A549 (cell line): Measurements from ENCODE around the gene XYLT1. TPM values are rescaled to one million over a fixed set of nuclear protein-coding genes. Genes with fewer than 3 reads are reported as not detected.

Experiments used
- ATAC-seq, 2 experiments: fragments of 200-7000 bp in 1 of 2; fragments of >200 bp in 1 of 2; cut with Nextera tagmentation in 1 of 2; cut with Tn5 transposase in 1 of 2; 3 replicates each; pipeline versions ENCODE4 v1.8.0 to v1.9.1; 2018 to 2020; ENCODE audit warnings: mild to moderate bottlenecking in 1 of 2, moderate library complexity in 1 of 2
- CTCF ChIA-PET: fragments of 300-600 bp; sonication (Branson Sonifier 250); formaldehyde crosslinking; extraction: SDS; loops from one replicate; lab custom pipeline; 2021; ENCODE audit warnings: antibody characterized with exemption, inconsistent platforms; lab: Yijun Ruan, JAX
- POLR2A ChIA-PET: fragments of 350-600 bp; formaldehyde crosslinking; extraction: SDS; loops from one replicate; lab custom pipeline; 2021; ENCODE audit warnings: antibody characterized with exemption, inconsistent platforms; lab: Yijun Ruan, JAX
- DNase-seq, 2 experiments: peaks; one replicate each; pipeline versions ENCODE4 v3.0.0 to v3.0.0-alpha.2; 2011 to 2016; ENCODE audit warnings: low read depth in 1 of 2, low spot score in 1 of 2
- FAIRE-seq: peaks from 2 replicates; lab custom pipeline; 2011; peaks lifted over from hg19 to GRCh38; lab: Jason Lieb, UNC
- H3K27ac ChIP-seq, 2 experiments: fragments of >200 bp; sonication (Bioruptor Twin); formaldehyde crosslinking; 3 replicates each; pipeline ENCODE4 v1.5.1; 2016 to 2017
- H3K4me1 ChIP-seq: fragments of >200 bp; sonication (Bioruptor Twin); formaldehyde crosslinking; 3 replicates; pipeline ENCODE4 v1.6.1; 2016
- H3K4me2 ChIP-seq: fragments of >200 bp; sonication (Bioruptor Twin); formaldehyde crosslinking; 3 replicates; pipeline ENCODE4 v1.6.1; 2016
- H3K4me3 ChIP-seq: fragments of >200 bp; sonication (Bioruptor Twin); formaldehyde crosslinking; 3 replicates; pipeline ENCODE4 v1.5.1; 2016
- H3K9me3 ChIP-seq: fragments of >200 bp; sonication (Bioruptor Twin); formaldehyde crosslinking; 3 replicates; pipeline ENCODE4 v1.6.1; 2016
- BHLHE40 ChIP-seq: IDR thresholded peaks from 2 replicates; pipeline ENCODE4 v1.6.1; 2012; ENCODE audit warnings: low read depth, low read length, inconsistent platforms
- EHF ChIP-seq: fragments of 250-450 bp; sonication (Bioruptor Pico); IDR thresholded peaks from 2 replicates; pipeline ENCODE4 v1.5.0; 2020; ENCODE audit warnings: mild to moderate bottlenecking
- GATA3 ChIP-seq: IDR thresholded peaks from 2 replicates; pipeline ENCODE4 v1.6.1; 2012; ENCODE audit warnings: borderline replicate concordance
- MYC ChIP-seq: IDR thresholded peaks from 2 replicates; pipeline ENCODE4 v1.6.1; 2012; ENCODE audit warnings: mild to moderate bottlenecking, inconsistent platforms, low read length, improper control_type of control experiment, borderline replicate concordance
- NPAS2 ChIP-seq: fragments of 250-450 bp; sonication (Bioruptor Pico); IDR thresholded peaks from 2 replicates; pipeline ENCODE4 v1.8.0; 2022; ENCODE audit warnings: mild to moderate bottlenecking, moderate library complexity, borderline replicate concordance
- POLR2AphosphoS2 ChIP-seq: conservative IDR thresholded peaks from 2 replicates; pipeline ENCODE4 v1.6.1; 2012; ENCODE audit warnings: low read length, improper control_type of control experiment, inconsistent platforms
- RAD21 ChIP-seq, 2 experiments: fragments of >200 bp in 1 of 2; sonication (Bioruptor Twin) in 1 of 2; formaldehyde crosslinking in 1 of 2; IDR thresholded peaks in 1 of 2; conservative IDR thresholded peaks in 1 of 2; 2 replicates in 1 of 2; 3 replicates in 1 of 2; pipeline ENCODE4 v1.6.1; 2012 to 2018; ENCODE audit warnings: inconsistent platforms in 1 of 2
- RARB ChIP-seq: fragments of 250-450 bp; sonication (Bioruptor Pico); IDR thresholded peaks from 2 replicates; pipeline ENCODE4 v1.8.0; 2021; ENCODE audit warnings: mild to moderate bottlenecking, moderate library complexity
- RFX5 ChIP-seq: fragments of 450-650 bp; IDR thresholded peaks from 2 replicates; pipeline ENCODE4 v1.7.1; 2014; ENCODE audit warnings: antibody characterized with exemption, mild to moderate bottlenecking, moderate library complexity
- SMC3 ChIP-seq: fragments of >200 bp; sonication (Bioruptor Twin); formaldehyde crosslinking; IDR thresholded peaks from 3 replicates; pipeline ENCODE4 v1.6.1; 2018; ENCODE audit warnings: inconsistent platforms
- SREBF2 ChIP-seq: fragments of 450-650 bp; IDR thresholded peaks from 2 replicates; pipeline ENCODE4 v1.6.1; 2014; ENCODE audit warnings: mild to moderate bottlenecking, moderate library complexity
- ZC3H11A ChIP-seq: fragments of 450-650 bp; IDR thresholded peaks from 2 replicates; pipeline ENCODE4 v1.6.1; 2014; ENCODE audit warnings: antibody characterized with exemption, mild to moderate bottlenecking
- ZFP36 ChIP-seq: fragments of 450-650 bp; IDR thresholded peaks from 2 replicates; pipeline ENCODE4 v1.6.1; 2014; ENCODE audit warnings: borderline replicate concordance; ENCODE audit not compliant: partially characterized antibody
- whole genome bisulfite sequencing: methylation state at CpG from one replicate; pipeline ENCODE4 v1.1.6; 2017; ENCODE audit errors: missing lambda C conversion rate; 5-methylcytosine and 5-hydroxymethylcytosine counted together
- polyA plus RNA-seq, 4 experiments: library from polyadenylated mRNA; depleted of rRNA in 3 of 4; stranded (reverse); fragments of >200 nt; fragmentation: RNase III in 1 of 4; extraction: RNeasy Plus Mini Kit Qiagen cat#74134 plus additional on column Dnase treatment in 1 of 4; gene quantifications; 2 replicates in 3 of 4; 3 replicates in 1 of 4; pipeline ENCODE4 v1.2.3, GENCODE V29; 2011 to 2017
- TF ChIP-seq, protein P1 (sequence below): fragments of >200 bp; sonication (Bioruptor Twin); formaldehyde crosslinking; IDR thresholded peaks from 2 replicates; pipeline ENCODE4 v1.6.1; 2016
- TF ChIP-seq, protein P2 (sequence below): fragments of 450-650 bp; IDR thresholded peaks from 2 replicates; pipeline ENCODE4 v1.6.1; 2014; ENCODE audit warnings: antibody characterized with exemption
- TF ChIP-seq, protein P3 (sequence below): fragments of 250-450 bp; sonication (Bioruptor Pico); IDR thresholded peaks from 2 replicates; pipeline ENCODE4 v1.5.0; 2021; ENCODE audit warnings: mild to moderate bottlenecking, moderate library complexity, borderline replicate concordance
- TF ChIP-seq, protein P4 (sequence below): IDR thresholded peaks from 2 replicates; pipeline ENCODE4 v1.6.1; 2012
- TF ChIP-seq, protein P5 (sequence below): IDR thresholded peaks from 2 replicates; pipeline ENCODE4 v1.6.1; 2012; ENCODE audit warnings: low read depth, borderline replicate concordance

The XYLT1 gene
- polyA plus RNA-seq, 2 of the 4 experiments (the other 2 are of a cell fraction) = 0.78 to 0.88 TPM

DNA sequence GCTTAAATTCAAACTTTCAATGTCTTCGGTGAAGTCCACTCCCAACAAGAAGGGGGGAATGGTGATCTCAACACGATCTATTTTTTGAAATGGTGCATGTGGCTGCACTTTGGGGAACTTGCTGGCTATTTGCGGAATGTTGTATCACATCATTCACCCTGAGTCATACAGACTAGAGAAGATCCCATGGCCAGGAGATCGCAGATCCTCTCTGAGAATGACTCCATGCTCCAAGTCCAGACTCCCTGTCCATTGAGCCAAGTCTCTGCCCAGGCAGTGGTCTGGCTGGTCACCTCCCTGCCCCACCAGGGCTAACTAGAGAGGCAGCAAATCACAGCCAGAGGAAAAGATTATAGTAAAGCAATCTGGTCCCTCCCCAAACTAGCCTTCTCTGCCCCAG is 120.6 kb downstream of the XYLT1 start:
- H3K27ac ChIP-seq = no peak overlapping the region
- H3K4me3 ChIP-seq = no peak overlapping the region
- H3K4me2 ChIP-seq = no peak overlapping the region
- FAIRE-seq (no peak), ATAC-seq (no peak), DNase-seq (no peak)
- CTCF ChIA-PET = no interaction called here
- TF ChIP-seq RFX5 (no peak), POLR2AphosphoS2 (no peak), SREBF2 (no peak), ZC3H11A (no peak)
- 54% methylated on average over 4 of the region's 4 CpGs for WGBS
- no peaks in the 10 kb centered on the region for H3K9me3 ChIP-seq
- H3K4me1 ChIP-seq = no peaks in the 10 kb centered on the region
- POLR2A ChIA-PET = no interaction called here

DNA sequence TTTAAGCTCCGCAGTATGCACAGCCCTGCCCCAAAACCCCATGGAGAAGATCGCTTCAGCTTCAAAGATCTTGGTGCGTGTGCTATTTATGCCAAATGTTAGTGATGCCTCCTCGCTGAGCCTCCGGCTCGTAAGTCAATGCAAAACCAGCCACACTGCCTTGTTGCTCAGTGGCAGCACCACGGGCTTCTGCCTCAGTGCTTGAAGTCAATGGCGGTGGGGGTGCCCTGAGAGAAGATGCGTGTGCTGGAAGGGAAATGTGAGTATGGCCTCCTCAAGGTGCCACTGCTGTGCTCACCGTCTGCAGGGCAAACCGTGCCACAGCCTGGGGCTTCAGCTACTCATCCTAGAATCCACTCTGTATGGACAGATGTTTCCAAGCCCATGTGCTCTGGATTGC is 121.9 kb downstream of the XYLT1 start:
- Histone ChIP-seq H3K27ac (no peak overlapping the region), H3K9me3 (no peaks in the 10 kb centered on the region), H3K4me2 (no peak overlapping the region)
- DNase-seq (no peak), ATAC-seq (no peak)
- WGBS = 37% methylated on average over 11 of the region's 11 CpGs
- ChIA-PET CTCF (no interaction called here), POLR2A (no interaction called here)
- TF ChIP-seq SMC3 = no peak
- TF ChIP-seq, all 56 proteins: peak for 0
- Histone ChIP-seq H3K4me1 (no peaks in the 10 kb centered on the region), H3K4me3 (no peak overlapping the region)
- FAIRE-seq = no peak

DNA sequence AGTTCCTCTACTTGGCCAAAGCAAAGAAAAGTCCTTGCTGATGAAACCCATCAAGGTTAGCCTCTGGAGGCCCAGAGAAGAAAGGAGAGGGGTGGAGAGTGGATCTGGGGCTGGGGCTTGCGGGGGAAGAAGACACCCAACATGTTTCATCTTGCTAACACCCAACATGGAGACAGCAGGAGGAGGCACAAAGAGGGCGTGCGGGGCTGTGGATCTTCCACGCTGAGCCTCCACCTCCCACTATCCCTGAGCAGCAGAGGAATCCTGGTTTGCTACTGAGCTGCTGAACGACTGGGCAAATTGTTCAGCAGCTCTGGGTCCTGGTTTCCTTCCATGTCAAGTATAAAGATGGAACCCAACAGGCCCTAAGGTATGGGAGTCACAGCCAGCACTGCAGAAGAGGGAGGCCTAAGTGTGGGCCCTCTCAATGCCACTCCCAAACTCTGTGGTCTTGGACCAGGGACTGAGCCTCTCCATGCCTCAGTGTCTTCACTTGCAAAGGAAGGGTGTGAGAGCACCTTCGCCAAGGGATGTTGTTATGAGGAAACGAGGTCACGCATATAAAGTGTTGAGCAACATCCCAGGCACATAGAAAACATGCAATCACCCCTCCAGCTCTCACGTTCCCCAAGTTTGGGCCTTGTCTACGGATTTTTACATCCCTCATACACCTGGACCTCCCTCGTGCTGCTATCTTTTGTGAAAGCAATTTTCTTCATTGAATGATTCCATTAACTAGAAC is 122.5 kb downstream of the XYLT1 start:
- ATAC-seq (no peak), DNase-seq (no peak), FAIRE-seq (no peak)
- H3K4me1 ChIP-seq = no peaks in the 10 kb centered on the region
- no peak overlapping the region for H3K27ac ChIP-seq
- no peak for TF ChIP-seq GATA3
- TF ChIP-seq, protein P1, sequence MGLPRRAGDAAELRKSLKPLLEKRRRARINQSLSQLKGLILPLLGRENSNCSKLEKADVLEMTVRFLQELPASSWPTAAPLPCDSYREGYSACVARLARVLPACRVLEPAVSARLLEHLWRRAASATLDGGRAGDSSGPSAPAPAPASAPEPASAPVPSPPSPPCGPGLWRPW = no peak
- no peak for TF ChIP-seq EHF (CRISPR knock-in tag)
- no peak for TF ChIP-seq ZFP36
- TF ChIP-seq, protein P2, sequence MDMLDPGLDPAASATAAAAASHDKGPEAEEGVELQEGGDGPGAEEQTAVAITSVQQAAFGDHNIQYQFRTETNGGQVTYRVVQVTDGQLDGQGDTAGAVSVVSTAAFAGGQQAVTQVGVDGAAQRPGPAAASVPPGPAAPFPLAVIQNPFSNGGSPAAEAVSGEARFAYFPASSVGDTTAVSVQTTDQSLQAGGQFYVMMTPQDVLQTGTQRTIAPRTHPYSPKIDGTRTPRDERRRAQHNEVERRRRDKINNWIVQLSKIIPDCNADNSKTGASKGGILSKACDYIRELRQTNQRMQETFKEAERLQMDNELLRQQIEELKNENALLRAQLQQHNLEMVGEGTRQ = no peak
- no peak for TF ChIP-seq NPAS2 (CRISPR knock-in tag)
- TF ChIP-seq, protein P3, sequence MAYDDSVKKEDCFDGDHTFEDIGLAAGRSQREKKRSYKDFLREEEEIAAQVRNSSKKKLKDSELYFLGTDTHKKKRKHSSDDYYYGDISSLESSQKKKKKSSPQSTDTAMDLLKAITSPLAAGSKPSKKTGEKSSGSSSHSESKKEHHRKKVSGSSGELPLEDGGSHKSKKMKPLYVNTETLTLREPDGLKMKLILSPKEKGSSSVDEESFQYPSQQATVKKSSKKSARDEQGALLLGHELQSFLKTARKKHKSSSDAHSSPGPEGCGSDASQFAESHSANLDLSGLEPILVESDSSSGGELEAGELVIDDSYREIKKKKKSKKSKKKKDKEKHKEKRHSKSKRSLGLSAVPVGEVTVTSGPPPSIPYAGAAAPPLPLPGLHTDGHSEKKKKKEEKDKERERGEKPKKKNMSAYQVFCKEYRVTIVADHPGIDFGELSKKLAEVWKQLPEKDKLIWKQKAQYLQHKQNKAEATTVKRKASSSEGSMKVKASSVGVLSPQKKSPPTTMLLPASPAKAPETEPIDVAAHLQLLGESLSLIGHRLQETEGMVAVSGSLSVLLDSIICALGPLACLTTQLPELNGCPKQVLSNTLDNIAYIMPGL (CRISPR knock-in tag) = no peak
- TF ChIP-seq RARB (CRISPR knock-in tag) = no peak
- TF ChIP-seq, protein P4, sequence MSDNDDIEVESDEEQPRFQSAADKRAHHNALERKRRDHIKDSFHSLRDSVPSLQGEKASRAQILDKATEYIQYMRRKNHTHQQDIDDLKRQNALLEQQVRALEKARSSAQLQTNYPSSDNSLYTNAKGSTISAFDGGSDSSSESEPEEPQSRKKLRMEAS = no peak
- no peak for TF ChIP-seq BHLHE40
- no peak for TF ChIP-seq MYC
- no peak for TF ChIP-seq RAD21 (conservative IDR thresholded peaks at IDR 0.05 in 1 of 2, IDR thresholded peaks at IDR 0.05 in 1 of 2)
- TF ChIP-seq, protein P5, sequence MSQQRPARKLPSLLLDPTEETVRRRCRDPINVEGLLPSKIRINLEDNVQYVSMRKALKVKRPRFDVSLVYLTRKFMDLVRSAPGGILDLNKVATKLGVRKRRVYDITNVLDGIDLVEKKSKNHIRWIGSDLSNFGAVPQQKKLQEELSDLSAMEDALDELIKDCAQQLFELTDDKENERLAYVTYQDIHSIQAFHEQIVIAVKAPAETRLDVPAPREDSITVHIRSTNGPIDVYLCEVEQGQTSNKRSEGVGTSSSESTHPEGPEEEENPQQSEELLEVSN = no peak
- H3K4me2 ChIP-seq = no peak overlapping the region
- no peaks in the 10 kb centered on the region for H3K9me3 ChIP-seq
- CTCF ChIA-PET = no interaction called here
- POLR2A ChIA-PET = no interaction called here
- 17% methylated on average over 11 of the region's 11 CpGs for WGBS
- no peak overlapping the region for H3K4me3 ChIP-seq
